NCI-H2029 (cell line): ENCODE data around the gene MLN.

ENCODE experiments used
- DNase-seq: peaks from one replicate; lab custom pipeline; 2025; lab: John Stamatoyannopoulos, UW

Gene MLN

GRCh38 chr6:33771146-33772081, 32.4 kb downstream of the MLN start:
- peak; percentile 69 for DNase-seq

- no peak for DNase-seq
Measured at GRCh38 chr6:33770833-33771145, 33.0 kb downstream of the MLN start.

- no peak for DNase-seq
Measured at GRCh38 chr6:33770124-33770832, 33.5 kb downstream of the MLN start.

- DNase-seq = no peak
Measured at GRCh38 chr6:33769248-33769821, 34.5 kb downstream of the MLN start.

GRCh38 chr6:33768644-33769120, 35.1 kb downstream of the MLN start:
- peak; percentile 67 for DNase-seq

- DNase-seq = no peak
Measured at GRCh38 chr6:33766921-33767907, 36.6 kb downstream of the MLN start.

GRCh38 chr6:33765368-33765767, 38.4 kb downstream of the MLN start:
- DNase-seq = no peak

GRCh38 chr6:33764036-33764435, 39.8 kb downstream of the MLN start:
- no peak for DNase-seq

GRCh38 chr6:33763483-33763882, 40.3 kb downstream of the MLN start:
- no peak for DNase-seq

- DNase-seq = no peak
Measured at GRCh38 chr6:33762713-33763112, 41.1 kb downstream of the MLN start.

GRCh38 chr6:33761922-33762629, 41.7 kb downstream of the MLN start:
- peak; percentile 67 for DNase-seq

GRCh38 chr6:33761581-33761921, 42.3 kb downstream of the MLN start:
- DNase-seq = no peak

- peak; percentile 53 for DNase-seq
Measured at GRCh38 chr6:33759887-33760629, 43.7 kb downstream of the MLN start.

- no peak for DNase-seq
Measured at GRCh38 chr6:33758815-33759216, 45.0 kb downstream of the MLN start.

- DNase-seq = no peak
Measured at GRCh38 chr6:33757906-33758305, 45.9 kb downstream of the MLN start.

GRCh38 chr6:33757113-33757512, 46.7 kb downstream of the MLN start:
- no peak for DNase-seq

- no peak for DNase-seq
Measured at GRCh38 chr6:33756211-33756954, 47.4 kb downstream of the MLN start.

GRCh38 chr6:33755070-33755869, 48.5 kb downstream of the MLN start:
- peak; percentile 34 for DNase-seq

GRCh38 chr6:33754222-33754621, 49.6 kb downstream of the MLN start:
- no peak for DNase-seq
